Vagina (tissue), 2 donors: ENCODE results near the gene TF. TPM values are rescaled to one million over a fixed set of nuclear protein-coding genes. Genes with fewer than 3 reads are reported as not detected.

Experiments used
- DNase-seq, 2 donors: peaks; one replicate each; pipeline ENCODE4 v3.0.0-alpha.2; 2017; ENCODE audit errors: extremely low spot score in 2 of 2
- H3K27ac ChIP-seq: fragments of 200-600 bp; sonication (generic); one replicate; pipeline ENCODE4 v1.5.1; 2019
- H3K27me3 ChIP-seq: fragments of 200-600 bp; sonication (generic); one replicate; pipeline ENCODE4 v1.5.1; 2019
- H3K36me3 ChIP-seq, 2 donors: fragments of 200-600 bp; sonication (generic); one replicate each; pipeline ENCODE4 v1.5.1; 2017 to 2019
- H3K4me1 ChIP-seq: fragments of 200-600 bp; sonication (generic); one replicate; pipeline ENCODE4 v1.5.1; 2019
- H3K4me3 ChIP-seq, 2 donors: fragments of 200-600 bp; sonication (generic); 1 replicate in 1 of 2; 2 replicates in 1 of 2; pipeline ENCODE4 v1.5.1; 2016 to 2019
- H3K9me3 ChIP-seq: fragments of 200-600 bp; sonication (generic); one replicate; pipeline ENCODE4 v1.5.1; 2019
- CTCF ChIP-seq, 3 experiments: fragments of 450-650 bp in 2 of 3; fragments of 200-600 bp in 1 of 3; sonication (generic) in 1 of 3; IDR thresholded peaks; one replicate each; pipeline ENCODE4 v1.5.1; 2017 to 2019; ENCODE audit warnings: antibody characterized with exemption in 3 of 3, mild to moderate bottlenecking in 2 of 3, moderate library complexity in 2 of 3
- POLR2A ChIP-seq, 2 donors: fragments of 450-650 bp; IDR thresholded peaks; one replicate each; pipeline ENCODE4 v1.6.1; 2017; ENCODE audit warnings: antibody characterized with exemption in 2 of 2, mild to moderate bottlenecking in 2 of 2, moderate library complexity in 2 of 2
- POLR2AphosphoS5 ChIP-seq, 2 donors: sonication (generic); formaldehyde crosslinking; IDR thresholded peaks; one replicate each; pipeline ENCODE4 v1.9.0; 2017; ENCODE audit warnings: antibody characterized with exemption in 2 of 2, mild to moderate bottlenecking in 2 of 2, low read depth in 1 of 2; ENCODE audit not compliant: insufficient read depth in 1 of 2
- intact Hi-C: fragments of 100-400 bp; cut with DNase I; formaldehyde crosslinking; loops from one replicate; pipeline ENCODE4 v1.15.1; 2023
- total RNA-seq: library from RNA; depleted of rRNA; stranded (reverse); fragments of >200 nt; gene quantifications from one replicate; pipeline ENCODE4 v1.2.3, GENCODE V29; 2016

Gene TF
- total RNA-seq, 1 donor from 2014 or later = 2.9 TPM

- TF ChIP-seq POLR2A (IDR thresholded peaks at IDR 0.05) (no peak), POLR2AphosphoS5 (IDR thresholded peaks at IDR 0.05; ENCODE audit: insufficient read depth in 1 of 2, low read depth in 1 of 2) (no peak), CTCF (IDR thresholded peaks at IDR 0.05) (no peak)
- intact Hi-C loops = no loop called here
- Histone ChIP-seq H3K9me3 (no peaks in the 10 kb centered on the region), H3K36me3 (no peaks in the 10 kb centered on the region), H3K4me1 (no peaks in the 10 kb centered on the region), H3K4me3 (no peak overlapping the region), H3K27ac (no peak overlapping the region), H3K27me3 (no peaks in the 10 kb centered on the region)
- no peak for DNase-seq
These were observed 3.5 kb downstream of the TF start for GRCh38 chr3:133749427-133750258.

- Histone ChIP-seq H3K27me3 (no peaks in the 10 kb centered on the region), H3K9me3 (no peaks in the 10 kb centered on the region), H3K4me3 (no peak overlapping the region), H3K4me1 (no peaks in the 10 kb centered on the region), H3K27ac (no peak overlapping the region), H3K36me3 (no peaks in the 10 kb centered on the region)
- intact Hi-C loops = no loop called here
- no peak for DNase-seq
- TF ChIP-seq CTCF (IDR thresholded peaks at IDR 0.05) (no peak), POLR2A (IDR thresholded peaks at IDR 0.05) (no peak)
These were observed 4.1 kb downstream of the TF start for GRCh38 chr3:133750259-133750656.

GRCh38 chr3:133753107-133753778 lies 7.0 kb downstream of the TF start:
- Histone ChIP-seq H3K27me3 (no peaks in the 10 kb centered on the region), H3K4me1 (no peaks in the 10 kb centered on the region), H3K4me3 (no peak overlapping the region), H3K27ac (no peak overlapping the region), H3K9me3 (no peaks in the 10 kb centered on the region), H3K36me3 (no peaks in the 10 kb centered on the region)
- TF ChIP-seq POLR2AphosphoS5 (IDR thresholded peaks at IDR 0.05; ENCODE audit: insufficient read depth in 1 of 2, low read depth in 1 of 2) (no peak), CTCF (IDR thresholded peaks at IDR 0.05) (no peak), POLR2A (IDR thresholded peaks at IDR 0.05) (no peak)
- intact Hi-C loops = no loop called here
- DNase-seq = no peak

GRCh38 chr3:133753779-133754164 lies 7.6 kb downstream of the TF start:
- DNase-seq = no peak
- Histone ChIP-seq H3K27ac (no peak overlapping the region), H3K36me3 (no peaks in the 10 kb centered on the region), H3K4me3 (no peak overlapping the region), H3K27me3 (no peaks in the 10 kb centered on the region), H3K4me1 (no peaks in the 10 kb centered on the region), H3K9me3 (no peaks in the 10 kb centered on the region)
- no peak for TF ChIP-seq POLR2AphosphoS5 (IDR thresholded peaks at IDR 0.05; ENCODE audit: insufficient read depth in 1 of 2, low read depth in 1 of 2)
- no peak for TF ChIP-seq POLR2A (IDR thresholded peaks at IDR 0.05)
- no peak for TF ChIP-seq CTCF (IDR thresholded peaks at IDR 0.05)
- intact Hi-C loops = no loop called here

- peak in 1 of 2 donors; percentile 91 for DNase-seq
- no peaks in the 10 kb centered on the region for H3K36me3 ChIP-seq
- H3K27ac ChIP-seq = no peak overlapping the region
- H3K27me3 ChIP-seq = no peaks in the 10 kb centered on the region
- TF ChIP-seq CTCF (IDR thresholded peaks at IDR 0.05) (no peak), POLR2AphosphoS5 (IDR thresholded peaks at IDR 0.05; ENCODE audit: insufficient read depth in 1 of 2, low read depth in 1 of 2) (peak in 1 of 2 donors; percentile 35), POLR2A (IDR thresholded peaks at IDR 0.05) (no peak)
- no peak overlapping the region for H3K4me3 ChIP-seq
- H3K9me3 ChIP-seq = no peaks in the 10 kb centered on the region
- intact Hi-C loops = no loop called here
- H3K4me1 ChIP-seq = no peaks in the 10 kb centered on the region
These were observed 8.3 kb downstream of the TF start for GRCh38 chr3:133754455-133754854.
